Measurements from ENCODE around the gene LDAH.

The LDAH gene

GRCh38 chr2:20656561-20656960 lies 166.3 kb downstream of the LDAH start:
- peaks cover 9 to 11% of the 10 kb centered on the region in 2 donors for H3K4me1 ChIP-seq (ENCODE audit: control insufficient read depth in 2 of 2, insufficient read depth in 1 of 2, low read depth in 1 of 2, low read length in 2 of 2)
- H3K4me2 ChIP-seq (ENCODE audit: insufficient read depth, low read length, poor library complexity, severe bottlenecking), result no peak overlapping the region
- no peak overlapping the region for H2BK120ac ChIP-seq (ENCODE audit: low read depth, low read length)
- no peak overlapping the region for H3K23ac ChIP-seq (ENCODE audit: low read depth, low read length, poor library complexity)
- DNase-seq (ENCODE audit: low spot score), result no peak
- H3K9ac ChIP-seq (ENCODE audit: low read depth, low read length, poor library complexity), result no peak overlapping the region
- no peak overlapping the region for H3K14ac ChIP-seq (ENCODE audit: low read length)
- H4K91ac ChIP-seq (ENCODE audit: low read depth, low read length, poor library complexity), result no peak overlapping the region
- no peak overlapping the region for H2BK5ac ChIP-seq (ENCODE audit: low read length)
- no CpG with 5 or more reads among the region's 7 CpGs for WGBS, 2 donors (ENCODE audit: extremely low coverage in 2 of 2, insufficient read length in 2 of 2, insufficient replicate concordance in 1 of 2)
- H4K8ac ChIP-seq (ENCODE audit: low read depth, low read length), result no peak overlapping the region
- H3K18ac ChIP-seq (ENCODE audit: low read length), result no peak overlapping the region
- no peak overlapping the region for H3K4me3 ChIP-seq (ENCODE audit: low read length in 2 of 2)
- no peak overlapping the region for H2BK15ac ChIP-seq (ENCODE audit: low read length)
- H2AFZ ChIP-seq (ENCODE audit: low read length), result no peak overlapping the region
- H3K36me3 ChIP-seq (replicated peaks in 1 of 2; ENCODE audit: control insufficient read depth in 2 of 2, insufficient read depth in 2 of 2, low read length in 2 of 2), result no peaks in the 10 kb centered on the region
- H3K27ac ChIP-seq (replicated peaks; ENCODE audit: low read length), result no peak overlapping the region
- no peak overlapping the region for H3K4ac ChIP-seq (ENCODE audit: low read length)
- H3K79me1 ChIP-seq (ENCODE audit: low read depth, low read length), result no peaks in the 10 kb centered on the region
- H3K9me3 ChIP-seq (replicated peaks in 1 of 2; ENCODE audit: control insufficient read depth in 2 of 2, insufficient read depth in 1 of 2, low read depth in 1 of 2, low read length in 2 of 2), result no peaks in the 10 kb centered on the region
- no peak overlapping the region for H2BK12ac ChIP-seq (ENCODE audit: low read length)
- H3K27me3 ChIP-seq (ENCODE audit: control insufficient read depth in 3 of 3, insufficient read depth in 3 of 3, low read depth in 1 of 3, low read length in 3 of 3), result peaks cover 0 to 70% (median 7%) of the 10 kb centered on the region in 3 experiments
- no peak overlapping the region for H2AK5ac ChIP-seq (ENCODE audit: low read depth, low read length)

- Histone ChIP-seq H2BK120ac (ENCODE audit: low read depth, low read length) (no peak overlapping the region), H3K9ac (ENCODE audit: low read depth, low read length, poor library complexity) (no peak overlapping the region), H3K9me3 (replicated peaks in 1 of 2; ENCODE audit: control insufficient read depth in 2 of 2, insufficient read depth in 1 of 2, low read depth in 1 of 2, low read length in 2 of 2) (no peaks in the 10 kb centered on the region), H2BK15ac (ENCODE audit: low read length) (no peak overlapping the region), H2BK5ac (ENCODE audit: low read length) (no peak overlapping the region), H3K4me2 (ENCODE audit: insufficient read depth, low read length, poor library complexity, severe bottlenecking) (no peak overlapping the region), H2BK12ac (ENCODE audit: low read length) (no peak overlapping the region), H3K4me3 (ENCODE audit: low read length in 2 of 2) (no peak overlapping the region), H3K36me3 (replicated peaks in 1 of 2; ENCODE audit: control insufficient read depth in 2 of 2, insufficient read depth in 2 of 2, low read length in 2 of 2) (no peaks in the 10 kb centered on the region), H4K8ac (ENCODE audit: low read depth, low read length) (no peak overlapping the region), H3K27me3 (ENCODE audit: control insufficient read depth in 3 of 3, insufficient read depth in 3 of 3, low read depth in 1 of 3, low read length in 3 of 3) (peaks cover 0 to 57% (median 2%) of the 10 kb centered on the region in 3 experiments), H4K91ac (ENCODE audit: low read depth, low read length, poor library complexity) (no peak overlapping the region), H3K23ac (ENCODE audit: low read depth, low read length, poor library complexity) (no peak overlapping the region), H3K4ac (ENCODE audit: low read length) (no peak overlapping the region), H2AK5ac (ENCODE audit: low read depth, low read length) (no peak overlapping the region), H2AFZ (ENCODE audit: low read length) (no peak overlapping the region), H3K27ac (replicated peaks; ENCODE audit: low read length) (no peak overlapping the region), H3K18ac (ENCODE audit: low read length) (no peak overlapping the region), H3K79me1 (ENCODE audit: low read depth, low read length) (no peaks in the 10 kb centered on the region), H3K14ac (ENCODE audit: low read length) (no peak overlapping the region), H3K4me1 (ENCODE audit: control insufficient read depth in 2 of 2, insufficient read depth in 1 of 2, low read depth in 1 of 2, low read length in 2 of 2) (peaks cover 13 to 17% of the 10 kb centered on the region in 2 donors)
- no peak for DNase-seq (ENCODE audit: low spot score)
- no CpG with 5 or more reads among the region's 2 CpGs for WGBS, 2 donors (ENCODE audit: extremely low coverage in 2 of 2, insufficient read length in 2 of 2, insufficient replicate concordance in 1 of 2)
Measured at GRCh38 chr2:20654535-20654813, 168.4 kb downstream of the LDAH start.

GRCh38 chr2:20653695-20654534 lies 169.0 kb downstream of the LDAH start:
- H3K18ac ChIP-seq (ENCODE audit: low read length), result no peak overlapping the region
- no peak overlapping the region for H2BK15ac ChIP-seq (ENCODE audit: low read length)
- no peak for DNase-seq (ENCODE audit: low spot score)
- H3K36me3 ChIP-seq (replicated peaks in 1 of 2; ENCODE audit: control insufficient read depth in 2 of 2, insufficient read depth in 2 of 2, low read length in 2 of 2), result no peaks in the 10 kb centered on the region
- no peaks in the 10 kb centered on the region for H3K79me1 ChIP-seq (ENCODE audit: low read depth, low read length)
- H3K23ac ChIP-seq (ENCODE audit: low read depth, low read length, poor library complexity), result no peak overlapping the region
- no peak overlapping the region for H3K4me3 ChIP-seq (ENCODE audit: low read length in 2 of 2)
- H3K9me3 ChIP-seq (replicated peaks in 1 of 2; ENCODE audit: control insufficient read depth in 2 of 2, insufficient read depth in 1 of 2, low read depth in 1 of 2, low read length in 2 of 2), result no peaks in the 10 kb centered on the region
- H3K4me1 ChIP-seq (ENCODE audit: control insufficient read depth in 2 of 2, insufficient read depth in 1 of 2, low read depth in 1 of 2, low read length in 2 of 2), result peaks cover 13 to 17% of the 10 kb centered on the region in 2 donors
- no peak overlapping the region for H2AFZ ChIP-seq (ENCODE audit: low read length)
- no peak overlapping the region for H4K91ac ChIP-seq (ENCODE audit: low read depth, low read length, poor library complexity)
- H3K14ac ChIP-seq (ENCODE audit: low read length), result no peak overlapping the region
- whole genome bisulfite sequencing, 2 donors (ENCODE audit: extremely low coverage in 2 of 2, insufficient read length in 2 of 2, insufficient replicate concordance in 1 of 2), result no CpG with 5 or more reads among the region's 7 CpGs
- H3K4me2 ChIP-seq (ENCODE audit: insufficient read depth, low read length, poor library complexity, severe bottlenecking), result no peak overlapping the region
- no peak overlapping the region for H2BK12ac ChIP-seq (ENCODE audit: low read length)
- no peak overlapping the region for H3K27ac ChIP-seq (replicated peaks; ENCODE audit: low read length)
- no peak overlapping the region for H3K9ac ChIP-seq (ENCODE audit: low read depth, low read length, poor library complexity)
- H3K27me3 ChIP-seq (ENCODE audit: control insufficient read depth in 3 of 3, insufficient read depth in 3 of 3, low read depth in 1 of 3, low read length in 3 of 3), result peaks cover 0 to 51% (median 2%) of the 10 kb centered on the region in 3 experiments
- no peak overlapping the region for H2BK120ac ChIP-seq (ENCODE audit: low read depth, low read length)
- no peak overlapping the region for H3K4ac ChIP-seq (ENCODE audit: low read length)
- no peak overlapping the region for H4K8ac ChIP-seq (ENCODE audit: low read depth, low read length)
- H2AK5ac ChIP-seq (ENCODE audit: low read depth, low read length), result no peak overlapping the region
- H2BK5ac ChIP-seq (ENCODE audit: low read length), result no peak overlapping the region

GRCh38 chr2:20652673-20653575 lies 170.0 kb downstream of the LDAH start:
- H3K27ac ChIP-seq (replicated peaks; ENCODE audit: low read length), result no peak overlapping the region
- no peak overlapping the region for H2AK5ac ChIP-seq (ENCODE audit: low read depth, low read length)
- H3K4ac ChIP-seq (ENCODE audit: low read length), result no peak overlapping the region
- H2BK5ac ChIP-seq (ENCODE audit: low read length), result no peak overlapping the region
- peaks cover 0 to 45% (median 2%) of the 10 kb centered on the region in 3 experiments for H3K27me3 ChIP-seq (ENCODE audit: control insufficient read depth in 3 of 3, insufficient read depth in 3 of 3, low read depth in 1 of 3, low read length in 3 of 3)
- H2BK12ac ChIP-seq (ENCODE audit: low read length), result no peak overlapping the region
- H3K9me3 ChIP-seq (replicated peaks in 1 of 2; ENCODE audit: control insufficient read depth in 2 of 2, insufficient read depth in 1 of 2, low read depth in 1 of 2, low read length in 2 of 2), result no peaks in the 10 kb centered on the region
- no CpG with 5 or more reads among the region's 11 CpGs for WGBS, 2 donors (ENCODE audit: extremely low coverage in 2 of 2, insufficient read length in 2 of 2, insufficient replicate concordance in 1 of 2)
- H3K9ac ChIP-seq (ENCODE audit: low read depth, low read length, poor library complexity), result no peak overlapping the region
- no peak overlapping the region for H4K8ac ChIP-seq (ENCODE audit: low read depth, low read length)
- no peaks in the 10 kb centered on the region for H3K79me1 ChIP-seq (ENCODE audit: low read depth, low read length)
- H3K4me2 ChIP-seq (ENCODE audit: insufficient read depth, low read length, poor library complexity, severe bottlenecking), result no peak overlapping the region
- no peak overlapping the region for H2BK15ac ChIP-seq (ENCODE audit: low read length)
- H3K14ac ChIP-seq (ENCODE audit: low read length), result no peak overlapping the region
- H3K4me1 ChIP-seq (ENCODE audit: control insufficient read depth in 2 of 2, insufficient read depth in 1 of 2, low read depth in 1 of 2, low read length in 2 of 2), result peaks cover 13 to 25% of the 10 kb centered on the region in 2 donors
- H3K18ac ChIP-seq (ENCODE audit: low read length), result no peak overlapping the region
- H3K23ac ChIP-seq (ENCODE audit: low read depth, low read length, poor library complexity), result no peak overlapping the region
- no peak overlapping the region for H2BK120ac ChIP-seq (ENCODE audit: low read depth, low read length)
- no peak overlapping the region for H3K4me3 ChIP-seq (ENCODE audit: low read length in 2 of 2)
- H4K91ac ChIP-seq (ENCODE audit: low read depth, low read length, poor library complexity), result no peak overlapping the region
- no peak for DNase-seq (ENCODE audit: low spot score)
- H2AFZ ChIP-seq (ENCODE audit: low read length), result no peak overlapping the region
- H3K36me3 ChIP-seq (replicated peaks in 1 of 2; ENCODE audit: control insufficient read depth in 2 of 2, insufficient read depth in 2 of 2, low read length in 2 of 2), result no peaks in the 10 kb centered on the region
